ENCODE measurements around the gene ZG16B.

GRCh38 chr16:2785101-2785991, 44.8 kb upstream of the ZG16B start:
- TF ChIP-seq CTCF (conservative IDR thresholded peaks at IDR 0.05; ENCODE audit: low read length) (no peak), EZH2phosphoT487 (IDR thresholded peaks at IDR 0.05; ENCODE audit: borderline replicate concordance) (no peak)

All from Loucy (cell line).